Sciatic nerve (tissue), 2 donors: ENCODE data around the gene NEURL1B. TPM values are rescaled to one million over a fixed set of nuclear protein-coding genes. Genes with fewer than 3 reads are reported as not detected.
A peak's percentile ranks its signal among the peaks of the same experiment; 100 is the strongest.
"Not testable (repeated sequence)": the region's sequence is repeated elsewhere in the genome, so short reads cannot be mapped to it uniquely, and the experiment has no call there.

Source experiments
- ATAC-seq: fragments of 200-7000 bp; cut with Tn5 transposase; one replicate; pipeline ENCODE4 v1.9.1; 2020; ENCODE audit warnings: mild to moderate bottlenecking, moderate library complexity
- DNase-seq: peaks from one replicate; pipeline ENCODE4 v3.0.0-alpha.2; 2020; ENCODE audit warnings: low spot score
- intact Hi-C: fragments of 100-400 bp; cut with DNase I; formaldehyde crosslinking; loops from one replicate; pipeline ENCODE4 v1.14.2; 2022
- total RNA-seq: library from RNA; stranded (reverse); fragmentation: NEBNext Ultra II Directional; extraction: Animal tissue kit (Norgen Biotek cat#: 25700); gene quantifications from one replicate; pipeline ENCODE4 v1.2.1, GENCODE V29; 2021
- donor health status: DM: no; HTN: no; CAD: no.
- donor health status: DM: no; HTN: no; CAD: no.

NEURL1B gene
- total RNA-seq, 1 donor from 2014 or later = 53.7 TPM

GRCh38 chr5:172700365-172701290, 59.6 kb downstream of the NEURL1B start:
- intact Hi-C loops = no loop called here
- DNase-seq (no peak), ATAC-seq (no peak)

GRCh38 chr5:172701291-172701656, 60.2 kb downstream of the NEURL1B start:
- no peak for DNase-seq
- intact Hi-C loops = no loop called here

GRCh38 chr5:172703952-172704351, 62.9 kb downstream of the NEURL1B start:
- no peak for DNase-seq
- intact Hi-C loops = no loop called here
- ATAC-seq = no peak

More at GRCh38 chr5:172701291-172701656, 60.2 kb downstream of the NEURL1B start:
- no peak for ATAC-seq

DNA sequence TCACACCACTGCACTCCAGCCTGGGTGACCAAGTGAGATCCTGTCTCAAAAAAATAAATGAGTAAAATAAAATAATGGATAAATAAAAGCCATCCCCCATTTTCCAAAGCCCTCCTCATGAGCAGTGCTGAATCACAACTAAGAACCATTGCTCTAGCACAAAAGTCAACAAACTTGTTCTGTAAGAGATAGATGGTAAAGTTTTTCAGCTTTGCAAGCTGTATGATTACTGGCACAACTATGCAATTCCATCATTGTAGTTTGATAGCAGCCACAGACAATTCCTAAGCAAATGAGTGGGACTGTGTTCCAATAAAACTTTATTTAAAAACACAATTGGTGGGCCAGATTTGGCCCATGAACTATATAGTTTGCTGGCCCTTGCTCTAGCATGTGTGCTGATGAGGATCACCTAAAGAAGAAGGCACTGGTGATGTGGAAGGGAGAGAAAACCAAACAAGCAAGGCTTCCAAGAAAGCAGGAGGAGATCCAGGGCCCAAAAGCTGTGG, 64.6 kb downstream of the NEURL1B start:
- DNase-seq (no peak), ATAC-seq (no peak)
- intact Hi-C loops = no loop called here

DNA sequence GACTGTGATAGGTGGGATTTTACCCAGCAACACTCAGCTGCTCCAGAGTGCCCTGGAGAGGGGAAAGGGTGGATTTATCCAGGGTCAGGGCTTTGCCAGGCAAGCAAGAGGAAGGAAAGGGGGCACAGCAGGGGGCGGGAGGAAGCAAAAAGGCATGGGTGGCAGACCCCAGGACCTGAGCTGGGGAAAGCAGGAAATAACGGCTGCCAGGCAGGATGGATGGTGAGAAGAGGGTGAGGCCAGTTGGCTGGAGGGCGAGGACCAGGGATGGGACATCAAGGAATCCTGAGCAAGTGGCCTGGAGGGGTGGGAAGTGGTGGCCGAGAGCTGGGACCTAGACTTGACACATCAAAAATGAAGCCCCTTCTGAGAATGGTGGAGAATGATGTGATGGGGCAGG, 65.7 kb downstream of the NEURL1B start:
- peak; percentile 6 for ATAC-seq
- intact Hi-C loops = no loop called here
- DNase-seq = no peak

GRCh38 chr5:172707285-172708182, 66.5 kb downstream of the NEURL1B start:
- no peak for DNase-seq
- peak; percentile 30 for ATAC-seq
- intact Hi-C loops = no loop called here

GRCh38 chr5:172708183-172708505, 67.1 kb downstream of the NEURL1B start:
- no peak for ATAC-seq
- DNase-seq = no peak
- intact Hi-C loops = no loop called here

DNA sequence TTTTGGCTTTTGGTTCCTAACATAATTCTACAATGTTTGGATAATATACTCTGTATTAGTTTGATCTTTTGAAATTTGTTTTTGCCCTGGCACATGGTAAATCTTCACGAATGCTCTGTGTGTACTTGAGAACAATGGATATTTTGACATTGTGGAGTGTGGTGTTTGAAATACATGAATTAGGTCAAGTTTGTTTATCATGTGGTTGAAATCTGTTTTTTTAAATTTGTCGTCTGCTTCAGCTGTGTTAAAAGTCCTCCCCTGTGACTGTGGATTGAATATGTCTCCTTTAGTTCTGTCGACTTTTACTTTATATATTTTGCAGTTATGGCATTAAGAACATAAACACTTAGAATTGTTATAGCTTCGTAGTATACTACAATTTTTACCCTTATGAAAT, 69.6 kb downstream of the NEURL1B start:
- no peak for ATAC-seq
- no peak for DNase-seq
- intact Hi-C loops = no loop called here

- DNase-seq, intact Hi-C loops, ATAC-seq: not testable (repeated sequence)
Measured at GRCh38 chr5:172711321-172711861, 70.3 kb downstream of the NEURL1B start.

- intact Hi-C loops = no loop called here
- ATAC-seq (no peak), DNase-seq (no peak)
Measured at GRCh38 chr5:172712610-172713009, 71.5 kb downstream of the NEURL1B start.

GRCh38 chr5:172713113-172713808, 72.2 kb downstream of the NEURL1B start:
- intact Hi-C loops = no loop called here
- ATAC-seq (peak; percentile 54), DNase-seq (peak; percentile 87)

- intact Hi-C loops = no loop called here
- DNase-seq (no peak), ATAC-seq (no peak)
Measured at GRCh38 chr5:172713809-172714490, 72.9 kb downstream of the NEURL1B start.

GRCh38 chr5:172714491-172715420, 73.7 kb downstream of the NEURL1B start:
- ATAC-seq (peak; percentile 71), DNase-seq (peak; percentile 89)
- intact Hi-C loops = loop anchor here (5.0 kb wide), 1 partner anchor 58 kb away; the partner anchor contains the start of gene DUSP1

- intact Hi-C loops = loop anchor here (5.0 kb wide), 1 partner anchor 57 kb away; the partner anchor contains the start of gene DUSP1
- ATAC-seq = no peak
- no peak for DNase-seq
Measured at GRCh38 chr5:172715421-172715780, 74.3 kb downstream of the NEURL1B start.

DNA sequence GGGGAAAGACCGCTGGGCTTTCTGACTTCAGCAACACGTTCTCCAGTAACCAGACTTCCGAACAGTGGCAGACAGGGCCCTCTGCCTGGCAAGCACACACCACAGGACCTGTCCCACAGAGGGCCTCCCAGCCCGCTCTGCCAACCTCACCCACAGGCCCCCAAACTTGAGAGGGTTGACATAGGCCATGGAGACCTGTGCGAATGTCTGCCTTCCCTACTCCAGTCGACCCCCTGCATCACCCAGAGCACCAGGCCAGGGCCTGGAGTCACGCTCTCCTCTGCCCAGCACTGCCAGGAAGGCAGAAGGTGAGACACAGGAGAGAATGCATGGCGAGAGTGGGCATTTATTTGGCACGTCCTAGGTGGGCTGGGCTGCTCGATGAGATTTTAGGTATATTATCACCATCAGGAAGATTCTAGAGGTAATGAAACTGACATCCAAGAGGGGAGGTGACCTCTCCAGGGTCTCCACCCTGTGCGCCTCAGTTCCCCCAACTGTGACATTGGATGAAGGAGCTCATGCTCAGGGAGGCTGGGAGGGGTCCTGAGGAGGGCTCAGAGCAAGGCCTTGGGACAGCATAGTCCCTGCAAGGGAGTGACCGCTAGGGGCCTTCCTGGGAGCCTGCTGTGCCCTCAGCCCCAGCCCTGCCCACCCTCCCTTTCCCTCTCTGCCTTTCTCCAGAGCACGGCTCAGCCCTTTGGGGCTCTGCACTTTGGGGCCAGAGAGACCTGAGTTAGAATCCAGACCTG, 75.0 kb downstream of the NEURL1B start:
- ATAC-seq (no peak), DNase-seq (peak; percentile 55)
- intact Hi-C loops = loop anchor here (2.0 to 5.0 kb wide), 2 partner anchors 56 to 217 kb away; partner anchors contain the start of gene DUSP1

DNA sequence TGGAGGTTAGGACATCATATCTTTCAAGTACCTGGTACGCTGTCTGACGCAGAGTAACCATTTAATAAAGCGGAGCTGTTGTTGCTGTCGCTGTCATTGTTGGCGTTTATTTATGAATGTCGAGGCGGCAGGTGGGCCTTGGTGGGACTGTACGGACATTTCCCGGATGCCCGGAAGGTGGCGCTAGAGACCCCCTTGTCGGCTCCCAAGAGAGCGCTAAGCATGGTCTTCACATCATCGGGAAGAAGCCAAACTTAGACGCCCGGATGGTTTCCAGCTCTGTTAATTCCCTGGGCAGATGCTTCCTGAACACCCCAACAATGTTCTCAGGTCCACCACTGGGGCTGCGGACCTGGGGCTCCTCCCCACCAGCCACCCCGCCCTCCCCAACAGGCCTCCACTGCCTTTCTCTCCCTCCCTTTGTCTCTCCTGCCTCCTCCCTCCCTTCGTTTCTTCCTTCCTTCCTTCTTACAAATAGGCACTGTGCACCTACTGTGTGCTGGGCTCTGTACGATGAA, 75.8 kb downstream of the NEURL1B start:
- intact Hi-C loops = loop anchor here (2.0 to 5.0 kb wide), 2 partner anchors 55 to 216 kb away; partner anchors contain the start of gene DUSP1
- peak; percentile 74 for ATAC-seq
- DNase-seq = peak; percentile 92
